ENCODE data around the gene MROH8.

MROH8 gene

GRCh38 chr20:37081717-37082289 lies 97.5 kb downstream of the MROH8 start:
- DNase-seq = no peak
- peaks cover 28% of the 10 kb centered on the region for H4K20me1 ChIP-seq (ENCODE audit: insufficient read depth, low read length)
- H3K4me2 ChIP-seq (ENCODE audit: insufficient read depth, low read length) = 0 out of 2 replicates have a peak overlapping the region, but pooled peaks have one; percentile 17
- H3K4me3 ChIP-seq (ENCODE audit: low read depth in 1 of 2, low read length in 2 of 2) = no peak overlapping the region
- no peak overlapping the region for H2AFZ ChIP-seq (ENCODE audit: low read depth, low read length)
- no peak overlapping the region for H3K27ac ChIP-seq (ENCODE audit: low read length)
- peaks cover 99% of the 10 kb centered on the region for H3K79me2 ChIP-seq (ENCODE audit: insufficient read depth, low read length)
- TF ChIP-seq EZH2 (IDR thresholded peaks at IDR 0.05; ENCODE audit: borderline replicate concordance, low read depth, low read length, severe bottlenecking) (no peak), CTCF (IDR thresholded peaks at IDR 0.05; ENCODE audit: borderline replicate concordance, extremely low read depth, low read length, poor library complexity, severe bottlenecking) (peak; percentile 60)
- no peaks in the 10 kb centered on the region for H3K9me3 ChIP-seq (ENCODE audit: insufficient read depth, low read length, severe bottlenecking)
- peaks cover 2% of the 10 kb centered on the region; the same call in 1 of the 2 replicates for H3K4me1 ChIP-seq (ENCODE audit: insufficient read depth, low read length)
- no peak overlapping the region for H3K9ac ChIP-seq (ENCODE audit: low read depth, low read length)
- peaks cover 95% of the 10 kb centered on the region for H3K36me3 ChIP-seq (ENCODE audit: insufficient read depth, low read length)
- ATAC-seq (ENCODE audit: insufficient read depth, low read depth) = peak; percentile 29; the same call in 1 of the 3 replicates
- no peaks in the 10 kb centered on the region for H3K27me3 ChIP-seq (ENCODE audit: insufficient read depth, low read length, poor library complexity)

- ATAC-seq (ENCODE audit: insufficient read depth, low read depth) = no peak
- no peak for DNase-seq
- Histone ChIP-seq H3K79me2 (ENCODE audit: insufficient read depth, low read length) (peaks cover 96% of the 10 kb centered on the region), H4K20me1 (ENCODE audit: insufficient read depth, low read length) (peaks cover 35% of the 10 kb centered on the region; the same call in 1 of the 2 replicates), H3K4me2 (ENCODE audit: insufficient read depth, low read length) (no peak overlapping the region), H3K4me1 (ENCODE audit: insufficient read depth, low read length) (no peaks in the 10 kb centered on the region), H2AFZ (ENCODE audit: low read depth, low read length) (no peak overlapping the region), H3K4me3 (ENCODE audit: low read depth in 1 of 2, low read length in 2 of 2) (no peak overlapping the region), H3K27ac (ENCODE audit: low read length) (no peak overlapping the region), H3K9me3 (ENCODE audit: insufficient read depth, low read length, severe bottlenecking) (no peaks in the 10 kb centered on the region), H3K36me3 (ENCODE audit: insufficient read depth, low read length) (peaks cover 93% of the 10 kb centered on the region), H3K27me3 (ENCODE audit: insufficient read depth, low read length, poor library complexity) (no peaks in the 10 kb centered on the region), H3K9ac (ENCODE audit: low read depth, low read length) (no peak overlapping the region)
- TF ChIP-seq EZH2 (IDR thresholded peaks at IDR 0.05; ENCODE audit: borderline replicate concordance, low read depth, low read length, severe bottlenecking) (no peak), CTCF (IDR thresholded peaks at IDR 0.05; ENCODE audit: borderline replicate concordance, extremely low read depth, low read length, poor library complexity, severe bottlenecking) (no peak)
These were observed 102.3 kb downstream of the MROH8 start for GRCh38 chr20:37077009-37077408.

GRCh38 chr20:37075932-37076685 lies 103.2 kb downstream of the MROH8 start:
- ATAC-seq (ENCODE audit: insufficient read depth, low read depth) (no peak), DNase-seq (no peak)
- Histone ChIP-seq H3K4me3 (ENCODE audit: low read depth in 1 of 2, low read length in 2 of 2) (no peak overlapping the region), H3K27me3 (ENCODE audit: insufficient read depth, low read length, poor library complexity) (no peaks in the 10 kb centered on the region), H4K20me1 (ENCODE audit: insufficient read depth, low read length) (peaks cover 32% of the 10 kb centered on the region; the same call in 1 of the 2 replicates), H3K79me2 (ENCODE audit: insufficient read depth, low read length) (peaks cover 96% of the 10 kb centered on the region), H3K4me1 (ENCODE audit: insufficient read depth, low read length) (no peaks in the 10 kb centered on the region), H2AFZ (ENCODE audit: low read depth, low read length) (no peak overlapping the region), H3K27ac (ENCODE audit: low read length) (no peak overlapping the region), H3K9me3 (ENCODE audit: insufficient read depth, low read length, severe bottlenecking) (no peaks in the 10 kb centered on the region), H3K9ac (ENCODE audit: low read depth, low read length) (no peak overlapping the region), H3K36me3 (ENCODE audit: insufficient read depth, low read length) (peaks cover 93% of the 10 kb centered on the region), H3K4me2 (ENCODE audit: insufficient read depth, low read length) (no peak overlapping the region)
- TF ChIP-seq CTCF (IDR thresholded peaks at IDR 0.05; ENCODE audit: borderline replicate concordance, extremely low read depth, low read length, poor library complexity, severe bottlenecking) (no peak), EZH2 (IDR thresholded peaks at IDR 0.05; ENCODE audit: borderline replicate concordance, low read depth, low read length, severe bottlenecking) (no peak)

All from DND-41 (cell line).